ENCODE measurements around the gene ETV1. TPM values are rescaled to one million over a fixed set of nuclear protein-coding genes. Genes with fewer than 3 reads are reported as not detected.

The ETV1 gene
- total and polyA plus RNA-seq, 2 experiments from 2014 or later: 70.3 to 93.7 TPM

- H3K4me3 ChIP-seq: no peak overlapping the region
- TF ChIP-seq CTCF (IDR thresholded peaks at IDR 0.05; ENCODE audit: low read depth, low read length): no peak
- H3K36me3 ChIP-seq: no peaks in the 10 kb centered on the region
- no peaks in the 10 kb centered on the region for H3K9me3 ChIP-seq (ENCODE audit: low read depth)
- no peak for DNase-seq (ENCODE audit: low read depth in 1 of 2, low spot score in 1 of 2)
- peak overlapping the region; percentile 59 for H3K27ac ChIP-seq
- peaks cover 22% of the 10 kb centered on the region for H3K4me1 ChIP-seq (ENCODE audit: low read depth)
- H3K27me3 ChIP-seq: no peaks in the 10 kb centered on the region
Observed at GRCh38 chr7:13948019-13948801, 41.3 kb downstream of the ETV1 start.

- Histone ChIP-seq H3K36me3 (no peaks in the 10 kb centered on the region), H3K4me1 (ENCODE audit: low read depth) (peaks cover 22% of the 10 kb centered on the region), H3K27me3 (no peaks in the 10 kb centered on the region), H3K4me3 (no peak overlapping the region), H3K9me3 (ENCODE audit: low read depth) (no peaks in the 10 kb centered on the region), H3K27ac (peak overlapping the region; percentile 59)
- TF ChIP-seq CTCF (IDR thresholded peaks at IDR 0.05; ENCODE audit: low read depth, low read length): no peak
- DNase-seq (ENCODE audit: low read depth in 1 of 2, low spot score in 1 of 2): no peak
Observed at GRCh38 chr7:13947535-13947934, 41.9 kb downstream of the ETV1 start.

GRCh38 chr7:13946181-13946580 lies 43.3 kb downstream of the ETV1 start:
- no peak for TF ChIP-seq CTCF (IDR thresholded peaks at IDR 0.05; ENCODE audit: low read depth, low read length)

GRCh38 chr7:13945670-13946069 lies 43.8 kb downstream of the ETV1 start:
- H3K36me3 ChIP-seq: no peaks in the 10 kb centered on the region
- no peak for TF ChIP-seq CTCF (IDR thresholded peaks at IDR 0.05; ENCODE audit: low read depth, low read length)
- H3K4me3 ChIP-seq: no peak overlapping the region
- H3K9me3 ChIP-seq (ENCODE audit: low read depth): no peaks in the 10 kb centered on the region
- DNase-seq (ENCODE audit: low read depth in 1 of 2, low spot score in 1 of 2): peak in 1 of 2 donors; percentile 42
- H3K27me3 ChIP-seq: no peaks in the 10 kb centered on the region
- H3K27ac ChIP-seq: no peak overlapping the region
- H3K4me1 ChIP-seq (ENCODE audit: low read depth): peaks cover 22% of the 10 kb centered on the region

More at GRCh38 chr7:13946181-13946580, 43.3 kb downstream of the ETV1 start:
- Histone ChIP-seq H3K4me3 (no peak overlapping the region), H3K36me3 (no peaks in the 10 kb centered on the region), H3K27ac (no peak overlapping the region), H3K27me3 (no peaks in the 10 kb centered on the region), H3K4me1 (ENCODE audit: low read depth) (peaks cover 22% of the 10 kb centered on the region), H3K9me3 (ENCODE audit: low read depth) (no peaks in the 10 kb centered on the region)
- DNase-seq (ENCODE audit: low read depth in 1 of 2, low spot score in 1 of 2): peak in 1 of 2 donors; percentile 18

- Histone ChIP-seq H3K27ac (peak overlapping the region; percentile 22), H3K9me3 (ENCODE audit: low read depth) (no peaks in the 10 kb centered on the region), H3K4me1 (ENCODE audit: low read depth) (peaks cover 14% of the 10 kb centered on the region), H3K4me3 (no peak overlapping the region), H3K27me3 (no peaks in the 10 kb centered on the region), H3K36me3 (peaks cover 77% of the 10 kb centered on the region)
- TF ChIP-seq CTCF (IDR thresholded peaks at IDR 0.05; ENCODE audit: low read depth, low read length): no peak
- no peak for DNase-seq (ENCODE audit: low read depth in 1 of 2, low spot score in 1 of 2)
Observed at GRCh38 chr7:13933536-13933935, 55.9 kb downstream of the ETV1 start.
